Liver (tissue), 9 donors: ENCODE measurements around the gene PHKB. TPM values are rescaled to one million over a fixed set of nuclear protein-coding genes. Genes with fewer than 3 reads are reported as not detected.

Source experiments
- DNase-seq: peaks from one replicate; pipeline ENCODE4 v3.0.0-alpha.2; 2017; ENCODE audit warnings: low spot score
- H3K27ac ChIP-seq, 2 donors: one replicate each; pipeline ENCODE4 v1.7.0; 2013; ENCODE audit warnings: inconsistent platforms in 2 of 2, low read length in 2 of 2, control low read depth in 1 of 2, low read depth in 1 of 2, mild to moderate bottlenecking in 1 of 2
- H3K27me3 ChIP-seq, 4 donors: one replicate each; pipeline versions ENCODE4 v1.6.1 to v1.7.0; 2013; ENCODE audit warnings: low read length in 3 of 4, inconsistent platforms in 1 of 4, mild to moderate bottlenecking in 1 of 4, moderate library complexity in 1 of 4; ENCODE audit not compliant: control insufficient read depth in 4 of 4, insufficient read depth in 4 of 4
- H3K36me3 ChIP-seq, 4 donors: one replicate each; pipeline versions ENCODE4 v1.6.1 to v1.7.0; 2013; ENCODE audit warnings: low read length in 3 of 4, mild to moderate bottlenecking in 3 of 4, low read depth in 1 of 4, moderate library complexity in 1 of 4; ENCODE audit not compliant: control insufficient read depth in 4 of 4, insufficient read depth in 3 of 4
- H3K4me1 ChIP-seq, 4 donors: one replicate each; pipeline versions ENCODE4 v1.6.1 to v1.7.0; 2013; ENCODE audit warnings: low read length in 3 of 4, mild to moderate bottlenecking in 3 of 4, moderate library complexity in 1 of 4; ENCODE audit not compliant: control insufficient read depth in 4 of 4, insufficient read depth in 4 of 4
- H3K4me3 ChIP-seq, 3 donors: one replicate each; pipeline versions ENCODE4 v1.6.1 to v1.7.0; 2013; ENCODE audit warnings: low read length in 3 of 3, control low read depth in 1 of 3, low read depth in 1 of 3, mild to moderate bottlenecking in 1 of 3
- H3K9ac ChIP-seq, 2 donors: one replicate each; pipeline ENCODE4 v1.7.0; 2013; ENCODE audit warnings: low read length in 2 of 2, mild to moderate bottlenecking in 2 of 2, moderate library complexity in 2 of 2, control low read depth in 1 of 2, low read depth in 1 of 2
- H3K9me3 ChIP-seq, 4 donors: one replicate each; pipeline versions ENCODE4 v1.6.1 to v1.7.0; 2013; ENCODE audit warnings: low read length in 3 of 4; ENCODE audit not compliant: control insufficient read depth in 4 of 4
- CTCF ChIP-seq: fragments of 150-350 bp; IDR thresholded peaks from 2 replicates; pipeline ENCODE4 v1.5.1; 2017; ENCODE audit warnings: improper control_type of control experiment, low read depth, low read length; ENCODE audit not compliant: missing input control
- EGR1 ChIP-seq, 2 donors: IDR thresholded peaks; 2 replicates each; pipeline ENCODE4 v1.6.1; 2016 to 2018; ENCODE audit warnings: antibody characterized with exemption in 2 of 2, low read depth in 2 of 2
- FOXA1 ChIP-seq: IDR thresholded peaks from 2 replicates; pipeline ENCODE4 v1.6.1; 2016; ENCODE audit warnings: antibody characterized with exemption
- FOXA2 ChIP-seq: IDR thresholded peaks from 2 replicates; pipeline ENCODE4 v1.6.1; 2016; ENCODE audit warnings: antibody characterized with exemption
- GABPA ChIP-seq, 2 donors: IDR thresholded peaks in 1 of 2; conservative IDR thresholded peaks in 1 of 2; 2 replicates each; pipeline ENCODE4 v1.6.1; 2016; ENCODE audit warnings: antibody characterized with exemption in 2 of 2, mild to moderate bottlenecking in 1 of 2, moderate library complexity in 1 of 2
- HNF4A ChIP-seq, 2 donors: conservative IDR thresholded peaks; 2 replicates each; pipeline ENCODE4 v1.6.1; 2016; ENCODE audit warnings: antibody characterized with exemption in 2 of 2, mild to moderate bottlenecking in 2 of 2
- HNF4G ChIP-seq: IDR thresholded peaks from 2 replicates; pipeline ENCODE4 v1.6.1; 2016; ENCODE audit warnings: antibody characterized with exemption
- JUND ChIP-seq, 2 donors: IDR thresholded peaks; 2 replicates each; pipeline ENCODE4 v1.6.1; 2016; ENCODE audit warnings: antibody characterized with exemption in 2 of 2
- MAX ChIP-seq: IDR thresholded peaks from 2 replicates; pipeline ENCODE4 v1.6.1; 2016; ENCODE audit warnings: antibody characterized with exemption
- RAD21 ChIP-seq, 2 donors: IDR thresholded peaks; 2 replicates each; pipeline ENCODE4 v1.6.1; 2016; ENCODE audit warnings: antibody characterized with exemption in 2 of 2, mild to moderate bottlenecking in 2 of 2
- REST ChIP-seq: IDR thresholded peaks from 2 replicates; pipeline ENCODE4 v1.6.1; 2016; ENCODE audit warnings: antibody characterized with exemption, mild to moderate bottlenecking
- RXRA ChIP-seq, 2 donors: IDR thresholded peaks; 2 replicates each; pipeline ENCODE4 v1.6.1; 2017 to 2018; ENCODE audit warnings: antibody characterized with exemption in 2 of 2, mild to moderate bottlenecking in 1 of 2
- SP1 ChIP-seq: IDR thresholded peaks from 2 replicates; pipeline ENCODE4 v1.6.1; 2018; ENCODE audit warnings: antibody characterized with exemption, mild to moderate bottlenecking
- YY1 ChIP-seq: IDR thresholded peaks from 2 replicates; pipeline ENCODE4 v1.6.1; 2016; ENCODE audit warnings: antibody characterized with exemption, mild to moderate bottlenecking
- ZBTB33 ChIP-seq: IDR thresholded peaks from 2 replicates; pipeline ENCODE4 v1.6.1; 2016; ENCODE audit warnings: antibody characterized with exemption
- WGBS: extraction: QIAGEN DNeasy Blood & Tissue Kit; methylation state at CpG from one replicate; pipeline ENCODE4 v1.1.7; 2013; 5-methylcytosine and 5-hydroxymethylcytosine counted together
- polyA plus RNA-seq, 2 donors: library from polyadenylated mRNA; stranded (reverse) in 1 of 2; unstranded in 1 of 2; fragments of 200-250 nt in 1 of 2; fragments of >200 nt in 1 of 2; fragmentation: Nextera tagmentation in 1 of 2; extraction: Ambion mirVana in 1 of 2; gene quantifications; one replicate each; pipeline versions ENCODE4 v1.2.1 to v1.2.3, GENCODE V29; 2013 to 2015
- total RNA-seq, 2 donors: library from RNA; depleted of rRNA; stranded (reverse); fragments of >200 nt; gene quantifications; one replicate each; pipeline ENCODE4 v1.2.3, GENCODE V29; 2014
- donor health status: healthy.
- donor health status: healthy.
- donor health status: healthy.
- donor health status: healthy.
- donor health status: healthy.

The PHKB gene
- total and polyA plus RNA-seq, 4 donors = 13.2 to 49.1 (median 29.0) TPM

- TF ChIP-seq SP1 (no peak), FOXA1 (no peak), FOXA2 (no peak), GABPA (IDR thresholded peaks at IDR 0.05 in 1 of 2, conservative IDR thresholded peaks at IDR 0.05 in 1 of 2) (no peak), HNF4G (no peak), CTCF (no peak)
Observed at GRCh38 chr16:47693226-47693625, 232.1 kb downstream of the PHKB start (continued).

GRCh38 chr16:47694543-47694942 lies 233.4 kb downstream of the PHKB start:
- H3K4me1 ChIP-seq = no peaks in the 10 kb centered on the region
- no peak overlapping the region for H3K27ac ChIP-seq
- 92% methylated on average over 3 of the region's 3 CpGs for WGBS
- no peaks in the 10 kb centered on the region for H3K27me3 ChIP-seq
- H3K9me3 ChIP-seq = no peaks in the 10 kb centered on the region
- TF ChIP-seq SP1 (no peak), RXRA (IDR thresholded peaks at IDR 0.05) (no peak), HNF4A (conservative IDR thresholded peaks at IDR 0.05) (no peak), GABPA (IDR thresholded peaks at IDR 0.05 in 1 of 2, conservative IDR thresholded peaks at IDR 0.05 in 1 of 2) (no peak), JUND (IDR thresholded peaks at IDR 0.05) (no peak), RAD21 (IDR thresholded peaks at IDR 0.05) (no peak), MAX (no peak)
- no peak overlapping the region for H3K4me3 ChIP-seq
- no peak for DNase-seq
- no peak overlapping the region for H3K9ac ChIP-seq
- H3K36me3 ChIP-seq = peaks cover 10 to 65% (median 40%) of the 10 kb centered on the region in 4 donors

GRCh38 chr16:47695756-47696155 lies 234.6 kb downstream of the PHKB start:
- TF ChIP-seq FOXA2 (no peak), ZBTB33 (no peak), EGR1 (IDR thresholded peaks at IDR 0.05; ENCODE audit: low read depth in 2 of 2) (no peak), YY1 (no peak), HNF4A (conservative IDR thresholded peaks at IDR 0.05) (no peak), REST (no peak), FOXA1 (no peak)
- WGBS = 91% methylated on average over 4 of the region's 4 CpGs
- Histone ChIP-seq H3K4me3 (no peak overlapping the region), H3K4me1 (no peaks in the 10 kb centered on the region), H3K9ac (no peak overlapping the region), H3K27ac (no peak overlapping the region), H3K9me3 (no peaks in the 10 kb centered on the region), H3K36me3 (peaks cover 10 to 58% (median 35%) of the 10 kb centered on the region in 4 donors), H3K27me3 (no peaks in the 10 kb centered on the region)
- DNase-seq = no peak
